ENCODE data around the gene DCTPP1. TPM values are rescaled to one million over a fixed set of nuclear protein-coding genes. Genes with fewer than 3 reads are reported as not detected.

DCTPP1 gene
- total and polyA plus RNA-seq, 9 of the 15 experiments (the other 6 are each of a cell fraction or from before 2014, with no cell fraction given) = 45.0 to 132 (median 80.6) TPM

- TF ChIP-seq ZBTB40 (IDR thresholded peaks at IDR 0.05) (peak; percentile 74), ZBTB40 (CRISPR knock-in tag; IDR thresholded peaks at IDR 0.05) (no peak), SMARCA4 (IDR thresholded peaks at IDR 0.05) (peak; percentile 12), ZNF583 (CRISPR knock-in tag; IDR thresholded peaks at IDR 0.05) (0 out of 2 replicates have a peak, but pooled peaks have one; percentile 28), ELF1 (tag; IDR thresholded peaks at IDR 0.05) (peak; percentile 77), ZNF175 (CRISPR knock-in tag; IDR thresholded peaks at IDR 0.05; ENCODE audit: low read depth) (peak; percentile 67; the same call in 1 of the 2 replicates), KAT8 (IDR thresholded peaks at IDR 0.05; ENCODE audit: low read depth) (0 out of 2 replicates have a peak, but pooled peaks have one; percentile 56), SUPT5H (IDR thresholded peaks at IDR 0.05) (peak; percentile 56), NBN (IDR thresholded peaks at IDR 0.05; ENCODE audit: low read depth) (peak; percentile 66), ZBTB34 (CRISPR knock-in tag; IDR thresholded peaks at IDR 0.05) (no peak), NR2C2 (CRISPR knock-in tag; IDR thresholded peaks at IDR 0.05) (no peak), NR2C2 (tag; IDR thresholded peaks at IDR 0.05) (peak; percentile 65), ATF7 (IDR thresholded peaks at IDR 0.05) (peak; percentile 80), HINFP (tag; conservative IDR thresholded peaks at IDR 0.05; ENCODE audit: low read depth) (no peak), PHF21A (IDR thresholded peaks at IDR 0.05; ENCODE audit: borderline replicate concordance, low read depth) (no peak), CBFB (CRISPR knock-in tag; IDR thresholded peaks at IDR 0.05) (no peak), NCOA1 (IDR thresholded peaks at IDR 0.05; ENCODE audit: low read depth) (0 out of 2 replicates have a peak, but pooled peaks have one; percentile 13)
- TF ChIP-seq, protein P1, sequence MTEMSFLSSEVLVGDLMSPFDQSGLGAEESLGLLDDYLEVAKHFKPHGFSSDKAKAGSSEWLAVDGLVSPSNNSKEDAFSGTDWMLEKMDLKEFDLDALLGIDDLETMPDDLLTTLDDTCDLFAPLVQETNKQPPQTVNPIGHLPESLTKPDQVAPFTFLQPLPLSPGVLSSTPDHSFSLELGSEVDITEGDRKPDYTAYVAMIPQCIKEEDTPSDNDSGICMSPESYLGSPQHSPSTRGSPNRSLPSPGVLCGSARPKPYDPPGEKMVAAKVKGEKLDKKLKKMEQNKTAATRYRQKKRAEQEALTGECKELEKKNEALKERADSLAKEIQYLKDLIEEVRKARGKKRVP (CRISPR knock-in tag; IDR thresholded peaks at IDR 0.05) = peak; percentile 64; the same call in 1 of the 2 replicates
Measured at GRCh38 chr16:30377812-30378235, 52.0 kb downstream of the DCTPP1 start (continued).

Data from K562 (cell line).